SK-MEL-5 (cell line): ENCODE data around the gene MSANTD1. TPM values are rescaled to one million over a fixed set of nuclear protein-coding genes. Genes with fewer than 3 reads are reported as not detected.

Source experiments
- DNase-seq: peaks from one replicate; pipeline ENCODE4 v3.0.0-alpha.2; 2016; ENCODE audit warnings: low read depth, low spot score
- in situ Hi-C: cut with HindIII; loops from 2 replicates; pipeline ENCODE4 v1.10.0; 2016; ENCODE audit warnings: low sequenced_read_pairs, high pct_unique_total_duplicates, low pct_unique_long_range_greater_than_20kb
- total RNA-seq: library from RNA; depleted of rRNA; stranded (reverse); fragments of >200 nt; shearing (Covaris generic); gene quantifications from 2 replicates; pipeline ENCODE4 v1.2.3, GENCODE V29; 2014

The MSANTD1 gene
- total RNA-seq, 1 experiment from 2014 or later = 0.11 TPM

DNA sequence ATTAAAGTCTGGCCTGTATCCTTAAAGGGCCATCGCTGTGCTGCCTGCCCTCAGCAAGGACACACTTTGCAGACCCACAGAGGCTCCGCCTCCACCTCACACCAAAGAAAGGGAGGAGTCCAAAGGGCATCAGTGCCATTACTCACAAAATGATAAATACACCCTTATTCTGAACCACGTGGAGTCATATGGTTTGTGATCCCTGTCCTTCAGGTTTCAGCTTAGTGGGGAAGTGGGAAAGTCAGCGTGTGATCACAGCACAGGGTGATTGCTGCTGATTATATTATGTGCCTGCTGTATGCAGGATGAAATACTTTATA is 35.9 kb upstream of the MSANTD1 start:
- DNase-seq = peak; percentile 21
- in situ Hi-C loops = no loop called here

DNA sequence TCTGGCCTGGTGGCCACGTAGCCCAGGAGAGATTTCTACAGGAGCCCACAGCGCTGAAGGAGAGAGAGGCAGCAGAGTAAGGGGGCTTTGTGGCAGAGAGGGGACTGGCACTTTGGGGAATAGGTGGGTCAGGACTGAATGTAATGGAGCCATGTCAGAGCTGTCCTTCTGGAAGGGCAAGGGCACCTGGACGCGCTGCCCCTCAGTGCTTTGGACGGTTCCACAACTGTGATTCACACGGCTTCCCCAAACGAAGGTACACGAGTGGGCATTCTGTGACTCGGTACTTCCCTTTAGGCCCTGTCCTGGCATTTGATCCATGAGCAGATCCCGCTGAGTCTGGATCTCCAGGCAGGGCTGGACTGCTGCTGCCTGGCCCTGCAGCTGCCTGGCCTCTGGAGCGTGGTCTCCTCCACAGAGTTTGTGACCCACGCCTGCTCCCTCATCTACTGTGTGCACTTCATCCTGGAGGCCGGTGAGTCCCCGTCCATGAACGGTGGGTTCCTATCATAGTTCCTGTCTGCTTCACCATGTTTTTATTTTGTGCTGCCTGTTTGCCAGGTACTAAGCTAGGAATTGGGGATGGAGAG is 35.2 kb upstream of the MSANTD1 start:
- in situ Hi-C loops = no loop called here
- DNase-seq = no peak

DNA sequence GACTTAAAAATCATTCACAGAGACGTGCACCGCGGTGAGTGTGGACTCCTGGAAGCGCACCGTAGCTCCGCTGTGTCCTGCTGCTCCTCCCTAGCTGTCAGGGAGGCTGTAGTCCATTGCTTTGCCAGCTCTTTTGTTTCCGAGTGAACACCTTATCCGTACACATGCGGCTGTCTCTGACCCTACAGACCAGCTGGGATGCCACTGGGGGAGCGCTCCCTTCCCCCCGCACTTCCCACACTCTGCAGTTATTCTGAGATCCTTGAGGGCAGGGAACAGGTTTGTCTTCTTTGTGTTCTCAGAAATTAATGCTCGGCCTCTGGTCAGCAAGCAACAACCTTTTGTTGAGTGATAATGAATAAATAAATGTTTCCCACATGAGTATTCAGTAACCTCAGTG is 33.7 kb upstream of the MSANTD1 start:
- in situ Hi-C loops = no loop called here
- no peak for DNase-seq

DNA sequence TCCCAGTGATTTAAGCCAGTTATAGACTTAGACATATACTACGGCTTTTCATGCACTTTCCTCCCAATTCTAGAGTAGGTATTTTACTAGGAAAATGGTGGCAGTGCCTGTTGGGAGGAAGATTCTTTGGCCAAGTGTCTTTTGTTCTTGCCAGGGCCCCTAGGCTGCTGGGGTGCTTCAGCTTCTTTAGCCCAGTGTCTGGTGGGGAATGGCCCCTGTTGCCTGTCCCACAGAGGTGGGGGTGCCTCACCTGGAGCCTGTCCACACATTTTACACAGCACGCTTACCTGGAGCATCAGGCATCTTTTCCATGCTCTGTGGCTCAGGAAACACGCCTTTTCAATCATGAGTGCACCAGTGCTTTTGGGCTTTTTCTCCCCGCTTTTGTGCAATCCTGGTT is 33.2 kb upstream of the MSANTD1 start:
- in situ Hi-C loops = no loop called here
- DNase-seq = no peak

DNA sequence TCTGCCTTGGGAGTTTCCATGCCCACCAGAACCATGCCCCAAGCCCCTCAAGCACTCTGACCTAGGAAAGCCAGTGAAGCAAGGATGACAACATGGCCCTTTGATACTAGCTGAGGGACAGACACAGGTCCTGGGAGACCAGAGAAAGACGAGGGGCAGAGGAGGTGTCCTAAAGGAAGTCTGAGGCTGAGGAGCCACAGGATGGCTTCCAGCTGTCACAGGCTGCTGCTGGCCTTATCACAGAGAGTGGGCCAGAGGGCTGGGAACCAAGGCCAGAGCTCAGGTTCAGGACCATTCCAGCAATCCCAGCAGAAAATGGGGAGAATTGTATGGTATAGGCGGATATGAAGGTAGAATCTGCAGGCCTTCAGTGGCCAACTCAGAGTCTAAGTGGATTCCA is 31.7 kb upstream of the MSANTD1 start:
- in situ Hi-C loops = no loop called here
- no peak for DNase-seq

DNA sequence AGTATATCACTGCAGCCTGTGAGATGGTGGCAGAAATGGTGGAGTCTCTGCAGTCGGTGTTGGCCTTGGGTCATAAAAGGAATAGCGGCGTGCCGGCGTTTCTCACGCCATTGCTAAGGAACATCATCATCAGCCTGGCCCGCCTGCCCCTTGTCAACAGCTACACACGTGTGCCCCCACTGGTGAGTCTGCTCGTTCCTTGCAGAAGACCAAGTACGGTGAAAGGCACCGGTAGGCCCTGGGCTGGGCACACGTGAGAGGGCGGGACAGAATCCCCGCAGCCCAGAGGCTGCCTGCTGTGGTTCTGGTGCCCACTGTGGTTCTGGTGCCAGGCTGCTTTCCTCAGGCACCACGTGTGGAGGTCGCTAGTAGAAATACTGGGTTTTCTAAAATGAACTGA is 31.2 kb upstream of the MSANTD1 start:
- no peak for DNase-seq
- in situ Hi-C loops = no loop called here

DNA sequence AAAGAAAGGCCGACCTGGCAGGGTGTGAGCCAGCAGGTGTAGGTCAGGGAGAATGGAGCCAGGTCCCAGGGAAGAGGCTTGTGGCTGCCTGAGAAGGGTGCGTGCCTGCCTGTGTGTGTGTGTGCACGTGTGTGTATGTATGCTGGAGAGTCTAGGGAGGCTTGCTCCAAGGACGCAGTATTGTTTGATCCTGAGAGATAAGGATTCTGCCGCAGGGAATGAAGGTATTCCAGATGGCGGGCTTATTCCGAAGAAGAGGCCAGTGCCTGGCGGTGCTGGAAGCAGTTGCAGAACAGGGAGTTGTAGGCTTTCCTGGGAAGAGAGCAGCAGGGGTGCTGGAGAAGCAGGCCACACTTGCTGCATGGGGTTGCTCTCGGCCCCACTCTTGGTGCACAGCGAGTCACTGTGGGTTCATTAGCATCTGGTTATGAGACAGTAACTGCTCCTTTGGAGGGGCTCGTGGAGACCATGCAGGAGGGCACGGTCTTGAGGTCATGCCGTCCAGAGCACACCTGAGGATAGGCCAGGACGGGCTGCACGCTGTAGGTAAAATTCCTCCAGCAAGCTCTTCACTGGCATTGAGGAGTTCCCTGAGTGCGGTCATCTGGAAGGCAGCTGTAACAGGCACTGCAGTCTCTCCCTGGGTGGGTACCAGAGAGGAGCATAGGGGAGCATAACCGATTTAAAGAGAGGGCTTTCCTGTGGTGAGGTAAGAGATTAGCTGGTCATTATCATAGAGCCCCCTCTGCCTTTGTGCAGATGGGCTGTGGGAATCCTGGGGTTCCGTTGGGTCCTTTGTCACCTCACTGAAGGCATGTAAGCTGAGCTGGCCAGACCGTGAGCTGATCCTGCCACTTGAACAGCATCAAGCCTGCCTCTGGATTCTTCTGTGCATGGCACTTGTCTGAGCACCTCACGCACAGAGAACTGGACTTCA is 29.9 kb upstream of the MSANTD1 start:
- in situ Hi-C loops = no loop called here
- no peak for DNase-seq

DNA sequence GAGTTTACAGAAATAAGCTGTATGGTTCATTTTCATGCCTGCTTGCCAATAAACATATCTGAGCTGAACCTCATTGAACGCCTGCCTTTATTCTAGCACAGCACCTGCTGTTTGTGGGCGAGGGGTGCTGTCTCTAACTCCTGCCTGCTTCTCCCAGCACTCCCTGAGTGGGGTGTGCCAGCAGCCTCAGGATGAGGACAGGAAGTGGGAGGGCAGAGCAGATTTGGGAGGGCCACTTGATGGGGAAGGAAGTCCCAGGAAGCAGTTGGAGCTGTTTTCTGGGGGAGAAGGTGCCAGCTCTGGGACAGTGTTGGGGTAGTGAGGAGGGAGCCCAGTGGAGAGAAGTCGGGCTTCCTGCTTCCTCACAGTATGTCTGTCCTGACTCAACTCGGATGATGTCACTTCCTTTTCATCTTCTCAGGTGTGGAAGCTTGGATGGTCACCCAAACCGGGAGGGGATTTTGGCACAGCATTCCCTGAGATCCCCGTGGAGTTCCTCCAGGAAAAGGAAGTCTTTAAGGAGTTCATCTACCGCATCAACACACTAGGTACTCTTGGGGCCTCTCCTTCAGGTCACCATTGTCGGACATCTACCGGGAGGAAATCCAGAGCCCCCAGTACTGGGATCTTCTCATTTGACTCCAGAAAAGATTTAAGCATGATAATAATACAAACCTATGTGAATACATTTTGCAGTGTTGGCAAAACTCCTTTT is 29.0 kb upstream of the MSANTD1 start:
- DNase-seq = no peak
- in situ Hi-C loops = no loop called here

DNA sequence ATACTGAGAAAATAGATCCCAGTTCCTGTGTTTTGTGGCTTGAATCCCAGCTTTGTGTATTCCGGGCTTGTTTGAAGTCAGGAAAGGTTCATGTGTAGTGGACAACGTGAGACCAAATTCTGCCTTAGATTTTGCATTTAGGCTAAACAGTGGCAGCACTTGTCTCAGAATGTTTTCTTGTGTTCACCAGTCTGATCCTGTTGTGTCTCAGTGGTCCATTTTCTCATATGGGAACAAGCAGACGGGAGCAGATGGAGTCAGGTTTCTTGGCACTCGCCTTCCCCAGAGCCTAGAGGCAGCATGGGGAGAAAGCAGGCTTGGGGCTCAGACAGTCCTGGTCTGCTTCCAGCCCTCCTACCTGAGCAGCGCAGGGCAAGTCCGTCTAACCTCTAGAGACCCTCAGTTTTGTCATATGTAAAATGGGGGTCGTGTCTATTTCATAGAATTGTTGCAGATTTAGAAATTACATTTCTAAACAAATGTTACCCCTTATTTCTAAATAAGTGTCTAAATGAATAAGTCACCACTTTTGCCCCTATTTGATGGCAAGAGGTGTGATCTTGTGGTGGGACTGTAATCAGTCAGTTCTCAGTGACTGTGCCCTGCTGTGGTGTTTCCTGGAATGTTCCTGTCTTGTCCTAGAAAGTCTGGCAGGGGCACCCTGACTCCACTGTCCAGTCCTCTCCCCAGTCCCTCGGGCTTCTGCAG is 28.3 kb upstream of the MSANTD1 start:
- DNase-seq = no peak
- in situ Hi-C loops = no loop called here

DNA sequence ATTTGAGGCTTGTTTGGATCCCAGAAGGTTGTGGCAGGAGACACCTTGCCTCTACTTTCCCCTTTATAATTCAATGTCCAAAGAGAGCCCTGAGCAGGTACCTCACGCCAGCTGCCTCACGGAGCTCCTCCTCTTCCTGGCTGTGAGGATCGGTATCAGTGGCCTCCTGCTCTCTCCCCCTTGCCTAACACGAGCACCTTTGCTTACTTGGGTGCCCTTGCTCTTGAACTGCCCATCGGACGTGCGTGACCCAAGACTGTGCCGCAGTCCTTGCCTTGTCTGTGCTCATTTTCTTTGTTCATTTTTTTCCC is 27.8 kb upstream of the MSANTD1 start:
- in situ Hi-C loops = no loop called here
- no peak for DNase-seq

DNA sequence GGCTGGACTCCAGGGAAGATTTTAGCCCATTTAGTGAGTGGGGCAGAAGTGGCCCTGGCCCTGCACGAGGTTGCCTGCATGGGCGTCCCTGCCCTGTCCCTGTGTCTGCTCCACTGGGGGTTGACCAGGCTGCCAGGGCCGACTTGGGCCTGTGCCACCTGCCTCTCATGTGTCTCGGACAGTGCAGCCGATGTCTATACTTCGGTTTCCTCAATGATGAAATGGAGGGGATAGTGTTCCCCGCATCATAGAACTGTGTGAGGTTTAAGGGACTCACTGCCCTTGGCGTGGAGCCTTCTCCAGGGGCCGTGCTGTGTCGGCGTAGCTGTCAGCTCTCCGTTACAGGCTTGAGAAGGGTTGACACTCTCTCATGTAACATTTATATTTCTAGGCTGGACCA is 27.0 kb upstream of the MSANTD1 start:
- in situ Hi-C loops = no loop called here

DNA sequence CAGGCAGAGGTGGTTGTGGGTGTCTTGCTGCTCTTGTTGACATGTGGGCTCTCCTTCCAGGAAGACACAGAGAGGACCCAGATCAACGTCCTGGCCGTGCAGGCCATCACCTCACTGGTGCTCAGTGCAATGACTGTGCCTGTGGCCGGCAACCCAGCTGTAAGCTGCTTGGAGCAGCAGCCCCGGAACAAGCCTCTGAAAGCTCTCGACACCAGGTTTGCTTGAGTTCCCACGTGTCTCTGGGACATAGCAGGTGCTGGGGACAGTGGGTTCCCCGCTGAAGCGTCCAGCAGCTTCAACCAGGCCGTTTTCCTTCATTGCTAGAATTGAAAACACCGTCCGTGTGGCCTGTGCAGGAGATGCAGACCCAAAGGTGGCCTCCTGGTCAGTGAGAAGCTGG is 25.6 kb upstream of the MSANTD1 start:
- DNase-seq = no peak
- in situ Hi-C loops = no loop called here

More for the DNA sequence above, 27.0 kb upstream of the MSANTD1 start:
- no peak for DNase-seq

DNA sequence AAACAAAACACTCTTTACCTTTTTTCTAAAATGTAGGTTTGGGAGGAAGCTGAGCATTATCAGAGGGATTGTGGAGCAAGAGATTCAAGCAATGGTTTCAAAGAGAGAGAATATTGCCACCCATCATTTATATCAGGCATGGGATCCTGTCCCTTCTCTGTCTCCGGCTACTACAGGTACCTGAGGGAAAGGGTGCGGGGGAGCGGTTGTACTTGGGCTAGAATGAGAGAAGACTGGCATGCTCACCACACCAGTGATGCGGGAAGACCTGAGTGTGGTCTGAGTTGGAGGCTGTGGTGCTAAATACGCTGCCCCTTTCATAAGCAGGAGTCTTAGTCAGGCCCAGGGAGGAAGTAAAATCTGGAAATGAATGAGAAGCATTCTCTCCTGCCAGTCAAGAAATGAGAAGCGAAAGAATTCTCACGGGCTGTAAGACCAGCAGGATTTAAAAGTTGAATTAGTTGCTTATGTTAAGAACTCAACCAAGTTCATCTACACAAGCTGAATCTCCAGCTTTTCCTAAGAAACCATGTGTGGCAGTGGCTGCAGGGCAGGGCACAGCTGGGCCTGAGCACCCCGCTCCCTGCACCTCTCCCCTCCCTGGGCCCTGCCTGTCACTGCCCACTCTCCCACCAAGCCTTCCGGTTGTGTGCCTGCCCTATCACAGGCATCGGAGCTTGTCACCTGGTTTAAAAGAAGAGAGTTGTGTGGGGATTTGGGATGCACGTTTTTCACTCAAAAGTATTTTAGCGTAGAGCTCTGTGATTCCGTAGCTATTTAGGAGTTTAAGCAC is 24.8 kb upstream of the MSANTD1 start:
- in situ Hi-C loops = no loop called here
- no peak for DNase-seq

DNA sequence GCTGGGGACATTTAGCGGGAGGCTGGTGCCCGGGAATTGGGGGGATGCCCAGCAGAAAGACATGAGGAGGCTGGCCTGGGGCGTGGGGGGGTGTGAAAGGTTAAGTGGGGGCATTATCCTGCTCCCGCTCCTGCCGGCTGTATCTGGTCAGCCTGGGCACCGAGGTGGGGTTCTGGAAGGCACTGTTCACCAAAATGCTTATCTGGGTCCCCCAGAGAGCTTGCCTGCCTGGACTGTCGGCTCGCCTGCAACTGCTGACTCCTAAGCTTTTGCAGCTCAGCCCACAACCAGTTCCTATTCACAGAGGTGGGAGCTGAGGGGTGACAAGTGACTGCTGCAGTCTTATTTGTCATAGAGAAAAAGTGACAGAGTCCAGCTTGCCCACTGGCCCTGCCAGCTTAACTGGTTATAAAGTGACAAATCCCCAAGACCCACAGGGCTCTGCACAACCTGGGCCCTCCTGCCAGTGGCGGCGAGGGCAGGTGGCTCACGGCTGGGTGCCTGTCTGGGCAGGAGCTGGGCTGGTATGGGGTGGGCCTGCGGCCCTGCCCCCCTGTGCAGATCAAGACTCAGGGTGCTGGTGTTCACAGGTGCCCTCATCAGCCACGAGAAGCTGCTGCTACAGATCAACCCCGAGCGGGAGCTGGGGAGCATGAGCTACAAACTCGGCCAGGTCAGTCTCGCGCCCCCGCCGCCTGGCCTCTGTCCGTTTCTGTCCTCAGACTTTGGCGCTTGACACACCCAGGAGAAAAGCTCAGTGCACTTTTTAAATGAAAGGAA is 23.7 kb upstream of the MSANTD1 start:
- in situ Hi-C loops = no loop called here
- DNase-seq = no peak

DNA sequence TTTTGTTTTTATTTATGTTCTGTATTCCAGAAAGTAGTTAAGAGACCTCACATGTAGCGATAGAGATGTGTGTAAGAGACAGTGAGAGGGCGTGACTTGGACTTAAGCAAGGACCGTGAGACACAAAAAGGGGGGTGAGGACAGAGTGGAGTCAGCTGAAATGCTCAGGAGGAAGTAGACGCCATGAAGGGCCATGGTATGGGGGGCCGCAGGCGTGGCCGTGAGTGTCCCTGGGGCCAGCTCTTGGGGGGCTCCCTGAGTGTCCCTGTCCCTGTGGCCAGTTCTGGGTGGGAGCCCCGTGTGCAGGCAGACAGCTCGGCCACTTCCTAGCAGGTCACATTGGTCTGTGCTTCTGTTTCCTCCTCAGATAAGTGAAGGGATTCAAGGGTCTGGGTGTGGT is 23.0 kb upstream of the MSANTD1 start:
- no peak for DNase-seq
- in situ Hi-C loops = no loop called here

DNA sequence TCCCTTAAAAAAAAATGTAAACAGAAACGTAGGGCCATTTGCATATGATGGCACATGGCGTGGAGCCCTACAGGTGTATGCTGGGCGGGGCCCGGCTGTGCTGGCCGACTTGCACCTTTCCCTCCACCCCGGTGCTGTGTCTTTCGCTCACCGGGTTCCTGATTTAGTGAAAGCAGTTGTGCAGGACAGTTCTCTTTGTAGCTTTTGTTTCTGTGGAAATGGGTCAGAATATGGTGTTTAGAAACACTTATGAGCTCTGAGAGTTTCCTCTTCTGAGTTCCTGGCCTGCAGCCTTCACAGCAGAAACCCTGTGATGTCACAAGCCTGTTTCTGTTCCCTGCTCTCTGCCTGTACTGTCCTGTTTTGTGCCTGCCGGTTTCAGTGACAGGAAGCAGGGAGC is 22.5 kb upstream of the MSANTD1 start:
- no peak for DNase-seq
- in situ Hi-C loops = no loop called here

DNA sequence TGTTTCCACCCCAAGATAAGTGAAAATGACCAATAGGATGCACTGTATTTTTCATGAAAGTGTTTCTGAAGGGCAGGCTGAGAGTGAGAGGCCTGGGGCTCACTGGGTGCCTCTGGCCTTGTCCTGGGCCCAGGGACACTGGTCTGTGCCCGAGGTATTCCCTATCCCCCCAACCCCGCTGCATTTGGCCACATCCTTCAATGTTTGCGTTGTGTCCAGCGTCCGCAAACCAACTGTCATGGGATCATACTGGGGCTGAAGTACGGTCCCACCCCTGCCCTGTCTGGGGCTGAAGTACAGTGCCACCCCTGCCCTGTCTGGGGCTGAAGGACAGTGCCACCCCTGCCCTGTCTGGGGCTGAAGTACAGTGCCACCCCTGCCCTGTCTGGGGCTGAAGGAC is 22.0 kb upstream of the MSANTD1 start:
- in situ Hi-C loops = no loop called here
- DNase-seq = no peak
